ENCODE measurements around the gene XYLT1. TPM values are rescaled to one million over a fixed set of nuclear protein-coding genes. Genes with fewer than 3 reads are reported as not detected.

Gene XYLT1
- total RNA-seq, 2 donors from 2014 or later, result 6.0 to 15.2 TPM

- 68 to 70% methylated on average over 8 of the region's 8 CpGs for WGBS, 2 donors
- TF ChIP-seq CTCF (IDR thresholded peaks at IDR 0.05) (no peak), POLR2A (IDR thresholded peaks at IDR 0.05) (no peak)
- ATAC-seq, result no peak
- Histone ChIP-seq H3K4me1 (peaks cover 22% of the 10 kb centered on the region), H3K36me3 (replicated peaks in 1 of 2; ENCODE audit: insufficient read depth in 1 of 2, low read depth in 2 of 2) (no peaks in the 10 kb centered on the region), H3K27ac (peak overlapping the region in 1 of 4 donors; percentile 6), H3K27me3 (no peaks in the 10 kb centered on the region), H3K9me3 (no peaks in the 10 kb centered on the region), H3K4me3 (no peak overlapping the region)
- DNase-seq, result no peak
- intact Hi-C loops (cut with DNase I), result no loop called here
Observed at GRCh38 chr16:17392127-17392856, 78.5 kb downstream of the XYLT1 start.

GRCh38 chr16:17391715-17392114 is 79.0 kb downstream of the XYLT1 start:
- H3K4me3 ChIP-seq, result no peak overlapping the region
- 87 to 89% methylated on average over 5 of the region's 5 CpGs for WGBS, 2 donors
- H3K4me1 ChIP-seq, result peaks cover 16% of the 10 kb centered on the region
- TF ChIP-seq POLR2A (IDR thresholded peaks at IDR 0.05) (no peak), CTCF (IDR thresholded peaks at IDR 0.05) (no peak)
- H3K27ac ChIP-seq, result peak overlapping the region in 1 of 4 donors; percentile 6
- intact Hi-C loops (cut with DNase I), result no loop called here
- ATAC-seq (no peak), DNase-seq (no peak)
- H3K36me3 ChIP-seq (replicated peaks in 1 of 2; ENCODE audit: insufficient read depth in 1 of 2, low read depth in 2 of 2), result no peaks in the 10 kb centered on the region
- no peaks in the 10 kb centered on the region for H3K9me3 ChIP-seq
- no peaks in the 10 kb centered on the region for H3K27me3 ChIP-seq

- no peak for ATAC-seq
- no peak for DNase-seq
- WGBS, 2 donors, result 91 to 94% methylated on average over 4 of the region's 4 CpGs
- no peak for TF ChIP-seq CTCF (IDR thresholded peaks at IDR 0.05)
- TF ChIP-seq POLR2A (IDR thresholded peaks at IDR 0.05), result no peak
- peaks cover 11% of the 10 kb centered on the region for H3K4me1 ChIP-seq
- no peaks in the 10 kb centered on the region for H3K36me3 ChIP-seq (replicated peaks in 1 of 2; ENCODE audit: insufficient read depth in 1 of 2, low read depth in 2 of 2)
- H3K27ac ChIP-seq, result no peak overlapping the region
- intact Hi-C loops (cut with DNase I), result no loop called here
- no peaks in the 10 kb centered on the region for H3K27me3 ChIP-seq
- H3K9me3 ChIP-seq, result no peaks in the 10 kb centered on the region
- no peak overlapping the region for H3K4me3 ChIP-seq
Observed at GRCh38 chr16:17389384-17389783, 81.4 kb downstream of the XYLT1 start.

GRCh38 chr16:17387256-17387655 is 83.5 kb downstream of the XYLT1 start:
- ATAC-seq (no peak), DNase-seq (no peak)
- TF ChIP-seq POLR2A (IDR thresholded peaks at IDR 0.05), result no peak
- TF ChIP-seq CTCF (IDR thresholded peaks at IDR 0.05), result no peak
- H3K36me3 ChIP-seq (replicated peaks in 1 of 2; ENCODE audit: insufficient read depth in 1 of 2, low read depth in 2 of 2), result no peaks in the 10 kb centered on the region
- no peak overlapping the region for H3K27ac ChIP-seq
- no peaks in the 10 kb centered on the region for H3K27me3 ChIP-seq
- H3K4me3 ChIP-seq, result no peak overlapping the region
- 82 to 89% methylated on average over 4 of the region's 4 CpGs for WGBS, 2 donors
- intact Hi-C loops (cut with DNase I), result no loop called here
- H3K4me1 ChIP-seq, result peaks cover 24% of the 10 kb centered on the region
- H3K9me3 ChIP-seq, result no peaks in the 10 kb centered on the region

- Histone ChIP-seq H3K27ac (no peak overlapping the region), H3K36me3 (replicated peaks in 1 of 2; ENCODE audit: insufficient read depth in 1 of 2, low read depth in 2 of 2) (no peaks in the 10 kb centered on the region), H3K9me3 (no peaks in the 10 kb centered on the region), H3K4me3 (no peak overlapping the region), H3K27me3 (no peaks in the 10 kb centered on the region), H3K4me1 (peaks cover 24% of the 10 kb centered on the region)
- DNase-seq, result no peak
- WGBS, 2 donors, result 80 to 83% methylated on average over 3 of the region's 3 CpGs
- no peak for ATAC-seq
- no peak for TF ChIP-seq POLR2A (IDR thresholded peaks at IDR 0.05)
- TF ChIP-seq CTCF (IDR thresholded peaks at IDR 0.05), result no peak
- intact Hi-C loops (cut with DNase I), result no loop called here
Observed at GRCh38 chr16:17386229-17386628, 84.5 kb downstream of the XYLT1 start.
